Transverse colon (tissue), 4 donors: ENCODE data around the gene TAF3.

Source experiments
- CTCF ChIP-seq, 5 experiments: fragments of 200-600 bp in 3 of 5; fragments of 450-650 bp in 2 of 5; sonication (generic) in 3 of 5; IDR thresholded peaks; 1 replicate in 2 of 5; 2 replicates in 3 of 5; pipeline ENCODE4 v1.5.1; 2016 to 2017; ENCODE audit warnings: antibody characterized with exemption in 5 of 5, inconsistent platforms in 3 of 5, mild to moderate bottlenecking in 2 of 5, moderate library complexity in 1 of 5
- POLR2A ChIP-seq: fragments of 450-650 bp; IDR thresholded peaks from one replicate; pipeline ENCODE4 v1.6.1; 2016; ENCODE audit warnings: antibody characterized with exemption, mild to moderate bottlenecking, moderate library complexity
- POLR2AphosphoS5 ChIP-seq, 3 donors: sonication (generic); formaldehyde crosslinking; IDR thresholded peaks; one replicate each; pipeline ENCODE4 v1.6.1; 2016; ENCODE audit warnings: antibody characterized with exemption in 3 of 3

- TF ChIP-seq CTCF (IDR thresholded peaks at IDR 0.05) = no peak
- no peak for TF ChIP-seq POLR2A
- TF ChIP-seq POLR2AphosphoS5 (IDR thresholded peaks at IDR 0.05) = no peak
Observed at GRCh38 chr10:7958442-7958841, 140.1 kb downstream of the TAF3 start.
